Epidermal melanocyte (primary cell): ENCODE data around the gene CDCA4.
"Not testable (repeated sequence)": the region's sequence is repeated elsewhere in the genome, so short reads cannot be mapped to it uniquely, and the experiment has no call there.

Experiments used
- DNase-seq: peaks from one replicate; pipeline ENCODE4 v3.0.0; 2011; ENCODE audit warnings: low spot score; ENCODE audit not compliant: insufficient read length

Gene CDCA4

GRCh38 chr14:105034315-105035039 lies 13.6 kb upstream of the CDCA4 start:
- no peak for DNase-seq

- DNase-seq, result not testable (repeated sequence)
Measured at GRCh38 chr14:105033412-105033900, 12.6 kb upstream of the CDCA4 start.

GRCh38 chr14:105032451-105032901 lies 11.6 kb upstream of the CDCA4 start:
- DNase-seq, result not testable (repeated sequence)

- DNase-seq, result no peak
Measured at GRCh38 chr14:105030836-105031396, 10.0 kb upstream of the CDCA4 start.

- DNase-seq, result no peak
Measured at GRCh38 chr14:105030194-105030593, 9.3 kb upstream of the CDCA4 start.

- no peak for DNase-seq
Measured at GRCh38 chr14:105029402-105029801, 8.5 kb upstream of the CDCA4 start.

- no peak for DNase-seq
Measured at GRCh38 chr14:105028251-105028927, 7.5 kb upstream of the CDCA4 start.

GRCh38 chr14:105027718-105028117 lies 6.8 kb upstream of the CDCA4 start:
- not testable (repeated sequence) for DNase-seq

- no peak for DNase-seq
Measured at GRCh38 chr14:105026802-105027563, 6.1 kb upstream of the CDCA4 start.

- DNase-seq, result no peak
Measured at GRCh38 chr14:105026033-105026785, 5.3 kb upstream of the CDCA4 start.

GRCh38 chr14:105025429-105025828 lies 4.5 kb upstream of the CDCA4 start:
- no peak for DNase-seq

GRCh38 chr14:105023791-105024480 lies 3.1 kb upstream of the CDCA4 start:
- no peak for DNase-seq

- no peak for DNase-seq
Measured at GRCh38 chr14:105023144-105023543, 2.3 kb upstream of the CDCA4 start.

GRCh38 chr14:105022276-105022670 lies 1.4 kb upstream of the CDCA4 start:
- no peak for DNase-seq

- no peak for DNase-seq
Measured at GRCh38 chr14:105021656-105022275, 883 bp upstream of the CDCA4 start.

- no peak for DNase-seq
Measured at GRCh38 chr14:105019861-105020814, 745 bp downstream of the CDCA4 start.

GRCh38 chr14:105018414-105018813 lies 2.5 kb downstream of the CDCA4 start:
- DNase-seq, result no peak

- DNase-seq, result no peak
Measured at GRCh38 chr14:105015905-105016304, 5.0 kb downstream of the CDCA4 start.

GRCh38 chr14:105015242-105015641 lies 5.6 kb downstream of the CDCA4 start:
- DNase-seq, result no peak
